ENCODE measurements around the gene SNPH.

SNPH gene

DNA sequence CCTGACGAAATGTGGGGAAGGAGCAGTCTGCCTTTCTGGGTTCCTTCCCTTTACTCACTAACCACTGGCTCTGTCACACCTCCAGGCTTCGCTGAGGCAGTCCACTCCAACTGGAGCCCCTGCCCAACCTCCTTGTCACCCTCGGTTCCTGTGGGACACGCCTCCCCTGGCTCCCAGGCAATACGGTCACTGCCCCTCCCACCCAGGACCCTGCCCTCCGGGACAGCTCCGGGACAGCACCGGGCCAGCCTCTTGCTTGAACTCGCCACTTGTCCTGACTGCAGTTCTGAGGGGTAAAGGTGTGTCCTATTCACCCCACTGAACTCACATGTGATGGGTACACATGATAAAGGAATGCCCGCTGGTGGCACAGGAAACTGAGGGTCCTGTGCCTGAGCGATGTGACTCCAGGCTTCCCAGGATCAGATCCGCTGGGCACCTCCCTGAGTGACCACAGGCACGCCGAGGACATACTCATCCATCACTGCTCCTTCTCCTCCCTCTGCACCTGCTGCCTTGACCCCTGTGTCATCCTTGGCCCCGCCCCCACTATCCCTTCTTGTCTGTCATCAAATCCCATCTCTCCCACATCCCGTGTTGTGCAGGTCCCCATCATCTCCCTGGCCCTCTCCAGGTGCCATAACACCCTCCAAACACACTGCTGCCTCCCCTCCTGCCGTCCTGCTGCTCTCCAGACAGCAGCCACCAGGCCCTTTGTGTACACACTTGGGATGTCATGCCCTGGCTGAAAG is 55.0 kb downstream of the SNPH start:
- no peak overlapping the region for H3K4me3 ChIP-seq (ENCODE audit: low read depth, low read length)
- TF ChIP-seq, protein P1, sequence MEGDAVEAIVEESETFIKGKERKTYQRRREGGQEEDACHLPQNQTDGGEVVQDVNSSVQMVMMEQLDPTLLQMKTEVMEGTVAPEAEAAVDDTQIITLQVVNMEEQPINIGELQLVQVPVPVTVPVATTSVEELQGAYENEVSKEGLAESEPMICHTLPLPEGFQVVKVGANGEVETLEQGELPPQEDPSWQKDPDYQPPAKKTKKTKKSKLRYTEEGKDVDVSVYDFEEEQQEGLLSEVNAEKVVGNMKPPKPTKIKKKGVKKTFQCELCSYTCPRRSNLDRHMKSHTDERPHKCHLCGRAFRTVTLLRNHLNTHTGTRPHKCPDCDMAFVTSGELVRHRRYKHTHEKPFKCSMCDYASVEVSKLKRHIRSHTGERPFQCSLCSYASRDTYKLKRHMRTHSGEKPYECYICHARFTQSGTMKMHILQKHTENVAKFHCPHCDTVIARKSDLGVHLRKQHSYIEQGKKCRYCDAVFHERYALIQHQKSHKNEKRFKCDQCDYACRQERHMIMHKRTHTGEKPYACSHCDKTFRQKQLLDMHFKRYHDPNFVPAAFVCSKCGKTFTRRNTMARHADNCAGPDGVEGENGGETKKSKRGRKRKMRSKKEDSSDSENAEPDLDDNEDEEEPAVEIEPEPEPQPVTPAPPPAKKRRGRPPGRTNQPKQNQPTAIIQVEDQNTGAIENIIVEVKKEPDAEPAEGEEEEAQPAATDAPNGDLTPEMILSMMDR (IDR thresholded peaks at IDR 0.05; ENCODE audit: insufficient read depth, low read depth, low read length, missing control alignments): no peak
- no peak for DNase-seq (ENCODE audit: low read depth)

DNA sequence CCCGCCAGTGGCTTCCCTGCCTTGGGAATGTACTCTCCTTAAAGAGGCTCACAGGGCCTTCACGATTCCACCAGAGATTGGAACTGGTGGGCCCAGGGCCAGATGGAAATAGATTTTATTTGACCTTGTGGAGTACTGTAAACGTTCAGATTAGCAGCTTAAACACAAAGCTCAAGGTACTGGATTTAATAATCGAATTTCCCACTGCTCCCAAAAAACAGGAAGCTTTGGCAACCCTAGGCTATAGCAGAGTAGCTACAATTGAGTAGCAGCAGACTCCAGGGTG is 55.5 kb downstream of the SNPH start:
- no peak overlapping the region for H3K4me3 ChIP-seq (ENCODE audit: low read depth, low read length)
- TF ChIP-seq, protein P1 (IDR thresholded peaks at IDR 0.05; ENCODE audit: insufficient read depth, low read depth, low read length, missing control alignments): no peak
- DNase-seq (ENCODE audit: low read depth): no peak

DNA sequence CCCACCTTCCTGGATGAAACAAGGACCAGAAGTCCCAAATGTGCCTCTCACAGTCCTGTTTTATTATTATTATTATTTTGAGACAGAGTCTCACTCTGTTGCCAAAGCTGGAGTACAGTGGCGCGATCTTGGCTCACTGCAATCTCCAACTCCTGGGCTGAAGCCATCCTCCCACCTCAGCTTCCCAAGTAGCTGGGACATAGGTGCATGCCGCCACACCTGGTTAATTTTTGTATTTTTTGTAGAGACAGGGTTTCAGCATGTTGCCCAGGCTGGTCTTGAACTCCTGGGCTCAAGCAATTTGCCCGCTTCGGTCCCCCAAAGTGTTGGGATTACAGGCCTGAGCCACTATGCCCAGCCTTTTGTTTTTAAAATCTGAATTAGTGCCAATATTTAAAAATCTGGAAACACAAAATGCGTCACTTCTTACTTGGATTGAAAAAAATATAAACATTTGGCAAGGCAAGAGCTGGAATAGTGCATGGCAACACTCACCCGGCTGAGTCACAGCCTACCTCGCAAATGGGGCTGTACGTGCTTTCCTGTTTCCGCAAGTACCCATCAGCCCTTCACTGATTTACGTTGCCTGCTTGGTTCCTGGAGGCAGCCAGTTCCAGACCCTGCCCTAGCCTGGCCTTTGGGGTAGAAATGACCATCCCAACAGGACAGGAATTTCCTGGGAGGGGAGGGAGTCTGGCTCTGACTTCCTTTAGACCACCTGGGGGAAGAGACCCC is 56.6 kb downstream of the SNPH start:
- TF ChIP-seq, protein P1 (IDR thresholded peaks at IDR 0.05; ENCODE audit: insufficient read depth, low read depth, low read length, missing control alignments): no peak
- H3K4me3 ChIP-seq (ENCODE audit: low read depth, low read length): no peak overlapping the region
- DNase-seq (ENCODE audit: low read depth): no peak

DNA sequence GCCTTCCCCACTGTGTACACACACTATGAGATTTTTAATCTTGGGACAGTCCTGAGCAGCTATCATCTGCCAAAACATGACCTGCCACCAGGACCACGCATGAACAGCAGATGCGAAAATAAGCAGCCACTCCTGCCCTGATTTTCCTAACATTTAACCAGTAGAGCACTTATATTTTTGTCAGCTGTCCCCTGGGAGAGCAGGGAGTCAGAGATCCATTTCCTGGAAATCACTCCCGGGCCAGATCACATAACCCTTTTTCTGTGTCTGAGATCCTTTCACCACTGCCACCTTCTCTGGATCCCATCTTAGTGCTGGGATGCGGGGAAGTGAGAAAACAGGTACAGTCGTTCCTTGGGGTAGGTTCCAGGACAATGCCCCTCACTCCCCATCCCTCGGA is 57.2 kb downstream of the SNPH start:
- TF ChIP-seq, protein P1 (IDR thresholded peaks at IDR 0.05; ENCODE audit: insufficient read depth, low read depth, low read length, missing control alignments): no peak
- no peak for DNase-seq (ENCODE audit: low read depth)

DNA sequence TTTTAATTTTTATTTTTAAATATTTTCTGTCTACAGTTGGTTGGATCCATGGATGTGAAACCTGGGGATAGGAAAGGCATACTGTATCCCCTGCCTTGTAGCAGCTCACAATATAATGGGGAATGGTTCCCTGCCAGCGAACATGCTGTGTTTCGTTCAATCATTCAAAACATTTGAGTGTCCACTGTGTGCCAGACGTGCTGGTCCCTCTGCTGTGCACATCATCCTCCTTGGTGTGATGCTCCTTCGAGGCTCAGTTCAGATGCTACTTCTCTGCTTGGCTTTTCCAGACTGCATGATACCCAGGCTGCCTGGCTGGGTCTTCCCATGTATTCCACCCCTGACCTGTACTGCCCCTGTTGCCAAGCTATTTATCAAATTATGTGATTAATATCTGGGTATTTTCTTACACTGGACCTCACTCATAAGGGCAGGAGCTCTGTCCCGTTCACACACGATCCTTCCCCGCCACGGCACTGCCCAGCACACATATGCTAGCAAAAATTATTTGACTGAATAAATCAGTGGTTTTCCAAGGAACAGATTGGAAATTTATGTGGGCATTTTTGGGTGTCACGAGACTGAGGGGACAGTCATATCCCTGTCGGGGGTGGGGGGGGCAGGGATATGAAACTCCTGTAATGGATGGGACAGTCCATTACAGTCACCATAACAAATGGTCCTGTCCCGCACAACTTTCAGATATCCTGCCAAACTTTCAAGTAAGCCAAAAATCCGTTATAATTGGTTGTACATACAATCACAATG is 57.9 kb downstream of the SNPH start:
- no peak overlapping the region for H3K4me3 ChIP-seq (ENCODE audit: low read depth, low read length)
- TF ChIP-seq, protein P1 (IDR thresholded peaks at IDR 0.05; ENCODE audit: insufficient read depth, low read depth, low read length, missing control alignments): no peak
- DNase-seq (ENCODE audit: low read depth): no peak

More for the DNA sequence above, 57.2 kb downstream of the SNPH start:
- H3K4me3 ChIP-seq (ENCODE audit: low read depth, low read length): no peak overlapping the region

DNA sequence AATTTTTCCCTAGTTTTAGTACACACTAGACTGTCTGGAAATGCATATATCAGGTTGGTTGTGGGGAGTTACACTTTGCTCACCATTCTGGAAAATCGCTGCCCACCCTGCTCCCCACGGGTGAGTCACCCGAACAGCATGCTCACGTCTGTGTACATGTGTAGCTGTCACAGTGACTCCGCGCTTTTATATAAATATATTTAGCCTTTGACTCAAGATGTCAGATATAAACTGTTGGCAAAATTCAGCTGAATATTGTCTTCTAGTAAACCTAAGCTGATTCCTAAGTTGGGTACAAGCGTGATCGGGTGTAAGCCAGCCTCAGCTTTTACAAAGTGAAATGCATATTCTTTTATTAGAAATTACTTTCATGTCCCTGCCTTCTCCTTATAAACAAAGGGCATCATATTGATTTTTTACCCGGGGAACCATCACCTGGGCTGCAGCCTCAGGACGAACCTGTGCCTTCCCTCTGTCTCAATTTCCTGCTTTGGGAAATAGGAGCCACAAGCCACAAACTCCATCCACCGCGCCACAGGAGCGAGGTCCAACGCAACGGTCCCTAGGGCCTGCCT is 58.6 kb downstream of the SNPH start:
- no peak for DNase-seq (ENCODE audit: low read depth)

More for the DNA sequence above, 58.6 kb downstream of the SNPH start:
- TF ChIP-seq, protein P1 (IDR thresholded peaks at IDR 0.05; ENCODE audit: insufficient read depth, low read depth, low read length, missing control alignments): no peak
- peak overlapping the region; percentile 94 for H3K4me3 ChIP-seq (ENCODE audit: low read depth, low read length)
